Endothelial cell (in vitro differentiated cells): ENCODE data around the gene VPS4A. TPM values are rescaled to one million over a fixed set of nuclear protein-coding genes. Genes with fewer than 3 reads are reported as not detected.
"Not testable (repeated sequence)": the region's sequence is repeated elsewhere in the genome, so short reads cannot be mapped to it uniquely, and the experiment has no call there.

Source experiments
- DNase-seq: peaks from one replicate; pipeline ENCODE4 v3.0.0; 2021; ENCODE audit warnings: low spot score
- H3K27ac Mint-ChIP-seq: one replicate; pipeline ENCODE4 v1.8.0; 2021; ENCODE audit warnings: mixed read lengths, inconsistent platforms; ENCODE audit not compliant: unreplicated experiment
- H3K27me3 Mint-ChIP-seq: one replicate; pipeline ENCODE4 v1.8.0; 2021; ENCODE audit warnings: mild to moderate bottlenecking, moderate library complexity, mixed read lengths, inconsistent platforms; ENCODE audit not compliant: unreplicated experiment
- H3K36me3 Mint-ChIP-seq: one replicate; pipeline ENCODE4 v1.8.0; 2021; ENCODE audit warnings: mild to moderate bottlenecking, low read depth, mixed read lengths, inconsistent platforms; ENCODE audit not compliant: unreplicated experiment
- H3K4me1 Mint-ChIP-seq: one replicate; pipeline ENCODE4 v1.8.0; 2021; ENCODE audit warnings: mild to moderate bottlenecking, mixed read lengths, inconsistent platforms; ENCODE audit not compliant: unreplicated experiment
- H3K4me3 Mint-ChIP-seq: one replicate; pipeline ENCODE4 v1.8.0; 2021; ENCODE audit warnings: mild to moderate bottlenecking, mixed read lengths, inconsistent platforms; ENCODE audit not compliant: unreplicated experiment
- H3K9me3 Mint-ChIP-seq: one replicate; pipeline ENCODE4 v1.8.0; 2021; ENCODE audit warnings: mixed read lengths, inconsistent platforms; ENCODE audit not compliant: unreplicated experiment
- total RNA-seq: library from RNA; stranded (reverse); fragmentation: NEBNext Ultra II Directional; extraction: Animal tissue kit (Norgen Biotek cat#: 25700); gene quantifications from one replicate; pipeline ENCODE4 v1.2.1, GENCODE V29; 2021; ENCODE audit not compliant: unreplicated experiment
- TF ChIP-seq, protein P1 (sequence below): fragments of 200-600 bp; sonication (generic); IDR thresholded peaks from one replicate; pipeline ENCODE4 v1.5.0; 2021; ENCODE audit warnings: antibody characterized with exemption; ENCODE audit not compliant: unreplicated experiment

Gene VPS4A
- total RNA-seq, 1 donor from 2014 or later = 36.3 TPM

DNA sequence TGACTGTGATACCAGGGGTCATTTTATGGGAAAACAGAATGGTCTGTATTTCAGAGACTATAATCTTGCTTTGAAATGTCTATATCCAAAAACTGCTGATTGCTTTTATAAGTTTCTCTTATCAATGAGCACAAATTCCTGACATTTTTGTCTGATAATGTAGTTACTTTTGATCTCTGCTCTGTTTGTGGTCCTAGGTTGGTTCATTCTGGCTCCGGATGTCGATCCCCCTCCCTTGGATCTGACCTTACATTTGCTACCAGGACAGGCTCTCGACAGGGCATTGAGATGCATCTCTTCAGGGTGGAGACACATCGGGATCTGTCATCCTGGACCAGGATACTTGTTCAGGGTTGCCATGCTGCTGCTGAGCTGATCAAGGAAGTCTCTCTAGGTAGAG, 27.3 kb upstream of the VPS4A start:
- no peak for DNase-seq
- H3K36me3 Mint-ChIP-seq = no peaks in the 10 kb centered on the region
- TF ChIP-seq, protein P1, sequence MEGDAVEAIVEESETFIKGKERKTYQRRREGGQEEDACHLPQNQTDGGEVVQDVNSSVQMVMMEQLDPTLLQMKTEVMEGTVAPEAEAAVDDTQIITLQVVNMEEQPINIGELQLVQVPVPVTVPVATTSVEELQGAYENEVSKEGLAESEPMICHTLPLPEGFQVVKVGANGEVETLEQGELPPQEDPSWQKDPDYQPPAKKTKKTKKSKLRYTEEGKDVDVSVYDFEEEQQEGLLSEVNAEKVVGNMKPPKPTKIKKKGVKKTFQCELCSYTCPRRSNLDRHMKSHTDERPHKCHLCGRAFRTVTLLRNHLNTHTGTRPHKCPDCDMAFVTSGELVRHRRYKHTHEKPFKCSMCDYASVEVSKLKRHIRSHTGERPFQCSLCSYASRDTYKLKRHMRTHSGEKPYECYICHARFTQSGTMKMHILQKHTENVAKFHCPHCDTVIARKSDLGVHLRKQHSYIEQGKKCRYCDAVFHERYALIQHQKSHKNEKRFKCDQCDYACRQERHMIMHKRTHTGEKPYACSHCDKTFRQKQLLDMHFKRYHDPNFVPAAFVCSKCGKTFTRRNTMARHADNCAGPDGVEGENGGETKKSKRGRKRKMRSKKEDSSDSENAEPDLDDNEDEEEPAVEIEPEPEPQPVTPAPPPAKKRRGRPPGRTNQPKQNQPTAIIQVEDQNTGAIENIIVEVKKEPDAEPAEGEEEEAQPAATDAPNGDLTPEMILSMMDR = no peak
- H3K27me3 Mint-ChIP-seq = no peaks in the 10 kb centered on the region
- no peak overlapping the region for H3K4me3 Mint-ChIP-seq
- H3K27ac Mint-ChIP-seq = no peak overlapping the region
- no peaks in the 10 kb centered on the region for H3K9me3 Mint-ChIP-seq
- no peaks in the 10 kb centered on the region for H3K4me1 Mint-ChIP-seq

DNA sequence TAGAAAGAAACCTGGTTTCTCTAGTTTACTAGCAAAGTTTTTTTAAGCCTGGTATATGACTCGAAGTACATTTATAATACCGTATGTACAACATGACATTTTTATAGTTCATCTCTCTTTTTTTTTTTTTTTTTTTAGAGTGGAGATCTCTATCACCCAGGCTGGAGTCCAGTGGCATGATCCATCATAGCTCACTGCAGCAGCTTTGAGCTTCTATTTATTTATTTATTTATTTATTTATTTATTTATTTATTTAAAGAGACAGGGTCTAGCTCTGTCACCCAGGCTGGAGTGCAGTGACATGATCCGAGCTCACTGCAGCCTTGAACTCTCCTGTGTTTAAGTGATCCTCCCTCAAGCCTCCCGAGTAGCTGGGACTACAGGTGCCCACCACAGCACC, 25.9 kb upstream of the VPS4A start:
- no peak overlapping the region for H3K27ac Mint-ChIP-seq
- no peaks in the 10 kb centered on the region for H3K9me3 Mint-ChIP-seq
- no peaks in the 10 kb centered on the region for H3K4me1 Mint-ChIP-seq
- no peaks in the 10 kb centered on the region for H3K36me3 Mint-ChIP-seq
- H3K4me3 Mint-ChIP-seq = no peak overlapping the region
- H3K27me3 Mint-ChIP-seq = no peaks in the 10 kb centered on the region
- TF ChIP-seq, protein P1 = no peak
- DNase-seq = no peak

DNA sequence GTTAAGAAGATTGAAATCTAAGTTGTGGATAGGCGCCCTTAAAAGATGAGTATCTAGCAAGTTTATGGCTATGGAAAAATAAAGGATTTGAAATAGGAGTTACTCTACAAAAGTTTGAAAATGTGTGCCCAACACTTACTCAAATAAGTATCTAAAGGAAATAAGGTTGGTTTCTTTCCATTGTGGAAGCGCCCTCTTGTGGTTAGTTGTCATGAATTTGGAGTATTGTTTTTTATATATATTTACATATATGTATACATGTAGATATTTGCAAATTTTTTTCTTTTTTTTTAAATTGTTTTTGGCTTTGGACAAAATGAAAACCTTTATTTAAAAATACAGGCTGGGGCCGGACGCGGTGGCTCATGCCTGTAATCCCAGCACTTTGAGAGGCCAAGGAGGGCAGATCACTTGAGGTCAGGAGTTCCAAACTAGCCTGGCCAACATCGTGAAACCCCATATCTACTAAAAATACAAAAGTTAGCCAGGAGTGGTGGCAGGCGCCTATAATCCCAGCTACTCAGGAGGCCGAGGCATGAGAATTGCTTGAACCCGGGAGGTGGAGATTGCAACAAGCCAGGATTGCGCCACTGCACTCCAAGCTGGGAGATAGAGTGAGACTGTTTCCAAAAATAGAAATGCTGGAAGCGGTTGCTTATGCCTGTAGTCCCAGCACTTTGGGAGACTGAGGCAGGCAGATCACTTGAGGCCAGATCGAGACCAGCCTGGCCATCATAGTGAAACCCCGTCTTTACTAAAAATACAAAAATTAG, 24.0 kb upstream of the VPS4A start:
- Mint-ChIP-seq H3K27ac (no peak overlapping the region), H3K9me3 (no peaks in the 10 kb centered on the region), H3K36me3 (no peaks in the 10 kb centered on the region), H3K27me3 (no peaks in the 10 kb centered on the region), H3K4me3 (no peak overlapping the region), H3K4me1 (no peaks in the 10 kb centered on the region)
- TF ChIP-seq, protein P1 = peak; percentile 87
- peak; percentile 28 for DNase-seq

DNA sequence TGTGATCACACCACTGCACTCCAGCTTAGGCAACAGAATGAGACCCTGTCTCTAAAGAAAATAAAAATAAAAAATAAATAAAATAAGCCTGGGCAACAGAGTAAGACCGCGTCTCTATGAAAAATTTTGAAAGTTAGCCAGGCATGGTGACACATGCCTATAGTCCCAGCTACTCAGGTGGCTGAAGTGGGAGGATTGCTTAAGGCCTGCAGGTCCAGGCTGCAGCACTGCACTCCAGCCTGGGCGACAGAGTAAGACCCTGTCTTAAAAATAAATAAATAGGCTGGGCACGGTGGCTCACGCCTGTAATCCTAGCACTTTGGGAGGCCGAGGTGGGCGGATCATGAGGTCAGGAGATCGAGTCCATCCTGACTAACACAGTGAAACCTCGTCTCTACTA, 19.5 kb upstream of the VPS4A start:
- H3K4me1 Mint-ChIP-seq, H3K27ac Mint-ChIP-seq, H3K36me3 Mint-ChIP-seq, H3K27me3 Mint-ChIP-seq, H3K4me3 Mint-ChIP-seq, DNase-seq, H3K9me3 Mint-ChIP-seq: not testable (repeated sequence)

DNA sequence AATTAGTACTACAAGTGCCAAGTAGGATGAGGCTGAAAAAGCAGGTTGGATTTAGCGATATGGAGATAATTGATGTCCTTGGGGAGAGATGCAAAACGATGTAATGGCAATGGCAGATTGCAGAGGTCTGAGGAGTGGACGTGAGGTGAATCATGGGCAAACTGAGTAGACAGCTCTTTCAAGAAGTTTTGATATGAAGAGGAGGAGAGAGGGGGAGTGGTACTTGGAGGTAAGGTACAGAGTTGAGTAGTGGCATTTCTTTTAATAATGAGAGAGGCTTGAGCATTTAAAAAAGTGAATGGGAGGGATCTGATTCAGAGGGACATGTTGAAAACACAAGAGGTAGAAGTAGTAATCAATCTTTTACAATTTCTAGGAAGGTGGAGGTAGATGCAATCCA, 17.7 kb upstream of the VPS4A start:
- H3K27me3 Mint-ChIP-seq = no peaks in the 10 kb centered on the region
- H3K4me1 Mint-ChIP-seq = no peaks in the 10 kb centered on the region
- H3K27ac Mint-ChIP-seq = no peak overlapping the region
- H3K36me3 Mint-ChIP-seq = peaks cover 3% of the 10 kb centered on the region
- no peak for DNase-seq
- no peaks in the 10 kb centered on the region for H3K9me3 Mint-ChIP-seq
- H3K4me3 Mint-ChIP-seq = no peak overlapping the region
- TF ChIP-seq, protein P1 = no peak
